HepG2 (cell line): ENCODE data around the gene WDR37. TPM values are rescaled to one million over a fixed set of nuclear protein-coding genes. Genes with fewer than 3 reads are reported as not detected.

ENCODE experiments used
- ATAC-seq: fragments of 200-7000 bp; cut with Tn5 transposase; 3 replicates; pipeline ENCODE4 v1.9.1; 2020; ENCODE audit warnings: mild to moderate bottlenecking, moderate library complexity
- BruUV-seq: library from RNA; stranded (reverse); fragments of 400-500 nt; replicated peaks from 2 replicates; lab custom pipeline; 2021; lab: Mats Ljungman, UMichigan
- CTCF ChIA-PET: fragments of 300-600 bp; formaldehyde crosslinking; extraction: SDS; loops from one replicate; lab custom pipeline; 2021; ENCODE audit warnings: low total read pairs, inconsistent platforms, low intra/inter-chr PET ratio; lab: Yijun Ruan, JAX
- POLR2A ChIA-PET: fragments of 350-600 bp; sonication (Branson Sonifier 250); formaldehyde crosslinking; loops from one replicate; lab custom pipeline; 2020; ENCODE audit warnings: antibody characterized with exemption, inconsistent platforms; lab: Yijun Ruan, JAX
- DNase-seq: peaks from one replicate; pipeline ENCODE4 v3.0.0-alpha.2; 2015; ENCODE audit warnings: low spot score
- FAIRE-seq: peaks from 3 replicates; lab custom pipeline; 2011; peaks lifted over from hg19 to GRCh38; lab: Jason Lieb, UNC
- H2AFZ ChIP-seq: one replicate; pipeline ENCODE4 v1.6.1; 2011; ENCODE audit warnings: low read length, inconsistent platforms
- H3K27ac ChIP-seq: fragments of 300-600 bp; 3 replicates; pipeline ENCODE4 v1.8.0; 2011; ENCODE audit warnings: mixed run types, mild to moderate bottlenecking, mixed read lengths, low read length, inconsistent platforms; ENCODE audit not compliant: insufficient read depth; ENCODE audit errors: extremely low read length
- H3K27me3 ChIP-seq, 2 experiments: fragments of 200-600 bp in 1 of 2; 2 replicates in 1 of 2; 3 replicates in 1 of 2; pipeline versions ENCODE4 v1.6.0 to v1.8.0; 2011; ENCODE audit warnings: low read length in 2 of 2, mild to moderate bottlenecking in 2 of 2, moderate library complexity in 2 of 2, inconsistent platforms in 1 of 2; ENCODE audit not compliant: insufficient read depth in 2 of 2, control insufficient read depth in 1 of 2
- H3K36me3 ChIP-seq, 2 experiments: fragments of 200-600 bp in 1 of 2; replicated peaks in 1 of 2; 2 replicates in 1 of 2; 3 replicates in 1 of 2; pipeline versions ENCODE4 v1.5.1 to v1.8.0; 2011; ENCODE audit warnings: low read length in 2 of 2, inconsistent platforms in 1 of 2; ENCODE audit not compliant: insufficient read depth in 2 of 2, control insufficient read depth in 1 of 2
- H3K4me1 ChIP-seq: 2 replicates; pipeline ENCODE4 v1.5.1; 2012; ENCODE audit warnings: low read length, inconsistent platforms; ENCODE audit not compliant: insufficient read depth
- H3K4me2 ChIP-seq: 2 replicates; pipeline ENCODE4 v1.6.0; 2011; ENCODE audit warnings: low read depth, low read length, inconsistent platforms
- H3K4me3 ChIP-seq, 3 experiments: fragments of 200-600 bp in 1 of 3; sonication (generic), shearing (Covaris generic) in 1 of 3; replicated peaks in 1 of 3; 2 replicates each; pipeline ENCODE4 v1.5.1; 2011 to 2016; ENCODE audit warnings: low read length in 3 of 3, inconsistent platforms in 2 of 3, low read depth in 2 of 3, mild to moderate bottlenecking in 2 of 3, control low read depth in 1 of 3, mixed read lengths in 1 of 3; ENCODE audit not compliant: insufficient read depth in 1 of 3
- H3K79me2 ChIP-seq: one replicate; pipeline ENCODE4 v1.6.1; 2011; ENCODE audit warnings: low read length, inconsistent platforms; ENCODE audit not compliant: insufficient read depth
- H3K9ac ChIP-seq: 2 replicates; pipeline ENCODE4 v1.6.0; 2011; ENCODE audit warnings: mild to moderate bottlenecking, low read depth, low read length, inconsistent platforms; ENCODE audit not compliant: insufficient read depth
- H3K9me3 ChIP-seq: 2 replicates; pipeline ENCODE4 v1.5.1; 2012; ENCODE audit warnings: mild to moderate bottlenecking, low read length
- H4K20me1 ChIP-seq: 2 replicates; pipeline ENCODE4 v1.6.0; 2011; ENCODE audit warnings: inconsistent platforms, mild to moderate bottlenecking, low read length, moderate library complexity; ENCODE audit not compliant: insufficient read depth
- MAZ ChIP-seq, 2 experiments: sonication (generic) in 1 of 2; formaldehyde crosslinking in 1 of 2; IDR thresholded peaks; 2 replicates each; pipeline versions ENCODE4 v1.5.0 to v1.6.1; 2012 to 2020; ENCODE audit warnings: low read depth in 2 of 2, mild to moderate bottlenecking in 2 of 2, borderline replicate concordance in 1 of 2, improper control_type of control experiment in 1 of 2, low read length in 1 of 2, missing genetic modification reagents in 1 of 2, moderate library complexity in 1 of 2
- NFKBIZ ChIP-seq: IDR thresholded peaks from 2 replicates; pipeline ENCODE4 v1.6.1; 2018; ENCODE audit warnings: missing genetic modification reagents, missing compliant biosample characterization
- POLR2A ChIP-seq, 2 experiments: IDR thresholded peaks; 2 replicates each; pipeline ENCODE4 v1.6.1; 2011; ENCODE audit warnings: low read depth in 2 of 2, low read length in 2 of 2, mild to moderate bottlenecking in 1 of 2, moderate library complexity in 1 of 2; ENCODE audit not compliant: insufficient read depth in 1 of 2
- SP5 ChIP-seq: IDR thresholded peaks from 2 replicates; pipeline ENCODE4 v1.6.1; 2016; ENCODE audit warnings: low read depth, borderline replicate concordance
- SYNCRIP ChIP-seq: fragments of 200-400 bp; formaldehyde crosslinking; IDR thresholded peaks from 2 replicates; pipeline ENCODE4 v1.6.1; 2018; ENCODE audit warnings: mild to moderate bottlenecking, low read depth, low read length; ENCODE audit not compliant: insufficient read depth
- ZNF136 ChIP-seq: sonication (generic); formaldehyde crosslinking; IDR thresholded peaks from 2 replicates; pipeline ENCODE4 v1.8.1; 2022; ENCODE audit warnings: low read depth, mild to moderate bottlenecking, moderate library complexity, missing genetic modification reagents
- ZNF275 ChIP-seq: sonication (generic); formaldehyde crosslinking; IDR thresholded peaks from 2 replicates; pipeline ENCODE4 v1.8.0; 2022; ENCODE audit warnings: missing genetic modification reagents, mild to moderate bottlenecking, inconsistent platforms, borderline replicate concordance
- ZNF280D ChIP-seq: sonication (generic); formaldehyde crosslinking; IDR thresholded peaks from 2 replicates; pipeline ENCODE4 v1.5.1; 2020; ENCODE audit warnings: mild to moderate bottlenecking, missing genetic modification reagents
- ZNF326 ChIP-seq: sonication (generic); formaldehyde crosslinking; IDR thresholded peaks from 2 replicates; pipeline ENCODE4 v1.4.0; 2020; ENCODE audit warnings: missing genetic modification reagents, borderline replicate concordance
- ZNF770 ChIP-seq: sonication (generic); formaldehyde crosslinking; IDR thresholded peaks from 2 replicates; pipeline ENCODE4 v1.5.0; 2020; ENCODE audit warnings: mild to moderate bottlenecking, missing genetic modification reagents
- WGBS: methylation state at CpG from one replicate; pipeline ENCODE4 v1.1.6; 2017; ENCODE audit warnings: low lambda C conversion rate; 5-methylcytosine and 5-hydroxymethylcytosine counted together
- in situ Hi-C: cut with HindIII; loops from 2 replicates; pipeline ENCODE4 v1.10.0; 2017; ENCODE audit warnings: low pct_unique_long_range_greater_than_20kb; ENCODE audit not compliant: extremely low pct_ligation_motif_present
- intact Hi-C: fragments of 100-400 bp; cut with micrococcal nuclease; formaldehyde crosslinking; loops from one replicate; pipeline ENCODE4 v1.10.0; 2022; ENCODE audit not compliant: unreplicated experiment
- polyA plus RNA-seq, 8 experiments: library from polyadenylated mRNA; depleted of rRNA in 3 of 8; stranded (reverse) in 7 of 8; unstranded in 1 of 8; fragments of >200 nt; fragmentation: Illumina TruSeq in 4 of 8; extraction: Trizol in 4 of 8; gene quantifications; 2 replicates each; pipeline versions ENCODE4 v1.2.1 to v1.2.3, GENCODE V29; 2011 to 2016; ENCODE audit warnings: low read depth in 4 of 8, missing spikeins in 1 of 8, mixed read lengths in 1 of 8; ENCODE audit not compliant: insufficient read depth in 1 of 8
- total RNA-seq, 5 experiments: library from RNA; depleted of rRNA; stranded (reverse); fragments of >200 nt; fragmentation: Illumina TruSeq; extraction: Trizol; gene quantifications; 2 replicates each; pipeline ENCODE4 v1.2.3, GENCODE V29; 2016; ENCODE audit warnings: low read depth in 1 of 5

Gene WDR37
- total and polyA plus RNA-seq, 2 of the 13 experiments (the other 11 are each of a cell fraction or from before 2014, with no cell fraction given), result 5.9 to 7.5 TPM

GRCh38 chr10:1044146-1044545 lies 12.0 kb upstream of the WDR37 start:
- no peak overlapping the region for H3K4me3 ChIP-seq
- peaks cover 58% of the 10 kb centered on the region for H4K20me1 ChIP-seq
- no peak overlapping the region for H2AFZ ChIP-seq
- H3K9me3 ChIP-seq, result no peaks in the 10 kb centered on the region
- ChIA-PET POLR2A (no interaction called here), CTCF (no interaction called here)
- no peak overlapping the region; the same call in 1 of the 2 replicates for H3K9ac ChIP-seq
- no peak overlapping the region for H3K27ac ChIP-seq
- in situ Hi-C loops (no loop called here), intact Hi-C loops (no loop called here)
- ATAC-seq, result no peak
- WGBS, result 79% methylated on average over 4 of the region's 4 CpGs
- H3K4me2 ChIP-seq, result peak overlapping the region; percentile 73
- no peak for FAIRE-seq
- TF ChIP-seq POLR2A (IDR thresholded peaks at IDR 0.05; ENCODE audit: insufficient read depth in 1 of 2, low read depth in 2 of 2, low read length in 2 of 2) (peak in 1 of 2 experiments; percentile 18; a peak in 1 of 4 replicates), ZNF280D (no peak)
- H3K36me3 ChIP-seq, result peaks cover 7 to 30% of the 10 kb centered on the region in 2 experiments
- H3K79me2 ChIP-seq, result peaks cover 47% of the 10 kb centered on the region
- no peaks in the 10 kb centered on the region; a peak in 1 of 5 replicates for H3K27me3 ChIP-seq
- no peak for DNase-seq
- no TSS peak for BruUV-seq
- H3K4me1 ChIP-seq, result peaks cover 33% of the 10 kb centered on the region

- H3K79me2 ChIP-seq, result peaks cover 51% of the 10 kb centered on the region
- H3K9ac ChIP-seq, result no peak overlapping the region
- H3K36me3 ChIP-seq, result peaks cover 7 to 30% of the 10 kb centered on the region in 2 experiments
- peak overlapping the region; percentile 73 for H3K4me2 ChIP-seq
- ATAC-seq (no peak), DNase-seq (no peak), FAIRE-seq (no peak)
- no peak overlapping the region for H3K27ac ChIP-seq
- H2AFZ ChIP-seq, result no peak overlapping the region
- BruUV-seq, result TSS peak; percentile 26
- in situ Hi-C loops (no loop called here), intact Hi-C loops (loop anchor here (5.0 kb wide), 1 partner anchor 58 kb away; the partner anchor contains the start of gene GTPBP4)
- peak overlapping the region in 1 of 3 experiments; percentile 63; a peak in 1 of 6 replicates for H3K4me3 ChIP-seq
- CTCF ChIA-PET, result no interaction called here
- 78% methylated on average over 4 of the region's 4 CpGs for WGBS
- no peaks in the 10 kb centered on the region for H3K9me3 ChIP-seq
- peaks cover 52% of the 10 kb centered on the region for H4K20me1 ChIP-seq
- H3K4me1 ChIP-seq, result peaks cover 33% of the 10 kb centered on the region
- H3K27me3 ChIP-seq, result no peaks in the 10 kb centered on the region; a peak in 1 of 5 replicates
- POLR2A ChIA-PET, result no interaction called here
- no peak for TF ChIP-seq ZNF136
- no peak for TF ChIP-seq NFKBIZ (CRISPR knock-in tag)
- no peak for TF ChIP-seq MAZ (IDR thresholded peaks at IDR 0.05; ENCODE audit: borderline replicate concordance, low read depth, low read length)
- TF ChIP-seq MAZ (CRISPR knock-in tag; IDR thresholded peaks at IDR 0.05; ENCODE audit: low read depth), result no peak
- TF ChIP-seq SP5, result no peak
- TF ChIP-seq ZNF275, result no peak
- no peak for TF ChIP-seq ZNF770 (CRISPR knock-in tag)
- no peak for TF ChIP-seq SYNCRIP
- TF ChIP-seq ZNF326 (CRISPR knock-in tag), result no peak
Measured at GRCh38 chr10:1044964-1045363, 11.2 kb upstream of the WDR37 start.
